HL-60 (cell line): Measurements from ENCODE around the gene CSE1L.
A peak's percentile ranks its signal among the peaks of the same experiment; 100 is the strongest.

Experiments used
- DNase-seq, 2 experiments: peaks; one replicate each; pipeline ENCODE4 v3.0.0-alpha.2; 2010 to 2020; ENCODE audit warnings: low read depth in 1 of 2, low spot score in 1 of 2
- H3K27ac ChIP-seq: fragments of 250-450 bp; sonication (Bioruptor Pico); replicated peaks from 2 replicates; pipeline ENCODE4 v1.5.1; 2020; ENCODE audit warnings: mild to moderate bottlenecking, moderate library complexity
- H3K27me3 ChIP-seq: fragments of 250-450 bp; sonication (Bioruptor Pico); 2 replicates; pipeline ENCODE4 v1.5.1; 2021; ENCODE audit warnings: mild to moderate bottlenecking, moderate library complexity; ENCODE audit not compliant: insufficient read depth, poor library complexity, severe bottlenecking
- H3K4me3 ChIP-seq: replicated peaks from 2 replicates; pipeline ENCODE4 v1.5.1; 2011; ENCODE audit warnings: mild to moderate bottlenecking, control low read depth, low read length; ENCODE audit not compliant: insufficient read depth
- GABPA ChIP-seq: IDR thresholded peaks from 2 replicates; pipeline ENCODE4 v1.6.1; 2012; ENCODE audit warnings: low read depth
- POLR2AphosphoS5 ChIP-seq: IDR thresholded peaks from 2 replicates; pipeline ENCODE4 v1.6.1; 2012; ENCODE audit warnings: low read depth
- REST ChIP-seq: IDR thresholded peaks from 2 replicates; pipeline ENCODE4 v1.6.1; 2012; ENCODE audit warnings: low read depth; ENCODE audit not compliant: insufficient replicate concordance
- SPI1 ChIP-seq: IDR thresholded peaks from 2 replicates; pipeline ENCODE4 v1.6.1; 2012; ENCODE audit warnings: low read depth, mild to moderate bottlenecking, borderline replicate concordance
- TF ChIP-seq, protein P1 (sequence below): IDR thresholded peaks from one replicate; pipeline ENCODE4 v1.5.1; 2011; ENCODE audit warnings: low read length, control low read depth, inconsistent platforms; ENCODE audit not compliant: insufficient read depth

CSE1L gene

GRCh38 chr20:49029203-49029602 is 16.9 kb upstream of the CSE1L start:
- DNase-seq = no peak
- TF ChIP-seq REST (no peak), POLR2AphosphoS5 (no peak), SPI1 (no peak), GABPA (no peak)
- TF ChIP-seq, protein P1, sequence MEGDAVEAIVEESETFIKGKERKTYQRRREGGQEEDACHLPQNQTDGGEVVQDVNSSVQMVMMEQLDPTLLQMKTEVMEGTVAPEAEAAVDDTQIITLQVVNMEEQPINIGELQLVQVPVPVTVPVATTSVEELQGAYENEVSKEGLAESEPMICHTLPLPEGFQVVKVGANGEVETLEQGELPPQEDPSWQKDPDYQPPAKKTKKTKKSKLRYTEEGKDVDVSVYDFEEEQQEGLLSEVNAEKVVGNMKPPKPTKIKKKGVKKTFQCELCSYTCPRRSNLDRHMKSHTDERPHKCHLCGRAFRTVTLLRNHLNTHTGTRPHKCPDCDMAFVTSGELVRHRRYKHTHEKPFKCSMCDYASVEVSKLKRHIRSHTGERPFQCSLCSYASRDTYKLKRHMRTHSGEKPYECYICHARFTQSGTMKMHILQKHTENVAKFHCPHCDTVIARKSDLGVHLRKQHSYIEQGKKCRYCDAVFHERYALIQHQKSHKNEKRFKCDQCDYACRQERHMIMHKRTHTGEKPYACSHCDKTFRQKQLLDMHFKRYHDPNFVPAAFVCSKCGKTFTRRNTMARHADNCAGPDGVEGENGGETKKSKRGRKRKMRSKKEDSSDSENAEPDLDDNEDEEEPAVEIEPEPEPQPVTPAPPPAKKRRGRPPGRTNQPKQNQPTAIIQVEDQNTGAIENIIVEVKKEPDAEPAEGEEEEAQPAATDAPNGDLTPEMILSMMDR = no peak
- Histone ChIP-seq H3K27me3 (no peaks in the 10 kb centered on the region), H3K4me3 (no peak overlapping the region), H3K27ac (no peak overlapping the region)

- Histone ChIP-seq H3K27me3 (no peaks in the 10 kb centered on the region), H3K27ac (no peak overlapping the region), H3K4me3 (no peak overlapping the region)
- no peak for TF ChIP-seq SPI1
- TF ChIP-seq GABPA = no peak
- TF ChIP-seq, protein P1 = no peak
- TF ChIP-seq REST = no peak
- DNase-seq = no peak
These were observed 15.0 kb upstream of the CSE1L start for GRCh38 chr20:49030954-49031619.

- peak in 1 of 2 experiments; percentile 21 for DNase-seq
- no peaks in the 10 kb centered on the region for H3K27me3 ChIP-seq
- TF ChIP-seq POLR2AphosphoS5 = no peak
- no peak for TF ChIP-seq GABPA
- TF ChIP-seq SPI1 = no peak
- TF ChIP-seq, protein P1 = no peak
- no peak for TF ChIP-seq REST
- H3K4me3 ChIP-seq = no peak overlapping the region
- H3K27ac ChIP-seq = no peak overlapping the region
These were observed 13.7 kb upstream of the CSE1L start for GRCh38 chr20:49032455-49032854.
